PFSK-1 (cell line): Measurements from ENCODE around the gene STX7.

ENCODE experiments used
- FOXP2 ChIP-seq: optimal IDR thresholded peaks from 2 replicates; pipeline ENCODE3; 2011; ENCODE audit warnings: borderline replicate concordance, control low read depth, inconsistent platforms; ENCODE audit not compliant: insufficient read depth; ENCODE audit errors: extremely low read length, extremely low read depth
- POLR2AphosphoS5 ChIP-seq: IDR thresholded peaks from 2 replicates; pipeline ENCODE4 v1.6.1; 2012; ENCODE audit warnings: low read depth, mild to moderate bottlenecking, control low read depth, low read length, moderate library complexity
- SIN3A ChIP-seq: IDR thresholded peaks from 2 replicates; pipeline ENCODE4 v1.6.1; 2012; ENCODE audit warnings: mild to moderate bottlenecking, low read length, moderate library complexity, borderline replicate concordance; ENCODE audit not compliant: insufficient read depth
- TAF1 ChIP-seq: IDR thresholded peaks from 2 replicates; pipeline ENCODE4 v1.6.1; 2012; ENCODE audit warnings: low read length, control low read depth, borderline replicate concordance; ENCODE audit not compliant: insufficient read depth
- TF ChIP-seq, protein P1 (sequence below), 2 experiments: IDR thresholded peaks; 2 replicates each; pipeline versions ENCODE4 v1.6.1 to v1.8.0; 2011 to 2012; ENCODE audit warnings: low read depth in 2 of 2, low read length in 2 of 2, control low read depth in 1 of 2, inconsistent platforms in 1 of 2, mild to moderate bottlenecking in 1 of 2, moderate library complexity in 1 of 2; ENCODE audit not compliant: insufficient read depth in 1 of 2

The STX7 gene

GRCh38 chr6:132484680-132485018, 28.3 kb downstream of the STX7 start:
- TF ChIP-seq FOXP2: no peak
- no peak for TF ChIP-seq POLR2AphosphoS5
- no peak for TF ChIP-seq SIN3A

GRCh38 chr6:132483779-132484679, 28.9 kb downstream of the STX7 start:
- TF ChIP-seq TAF1 (no peak), SIN3A (no peak), POLR2AphosphoS5 (no peak), FOXP2 (no peak)
- TF ChIP-seq, protein P1, sequence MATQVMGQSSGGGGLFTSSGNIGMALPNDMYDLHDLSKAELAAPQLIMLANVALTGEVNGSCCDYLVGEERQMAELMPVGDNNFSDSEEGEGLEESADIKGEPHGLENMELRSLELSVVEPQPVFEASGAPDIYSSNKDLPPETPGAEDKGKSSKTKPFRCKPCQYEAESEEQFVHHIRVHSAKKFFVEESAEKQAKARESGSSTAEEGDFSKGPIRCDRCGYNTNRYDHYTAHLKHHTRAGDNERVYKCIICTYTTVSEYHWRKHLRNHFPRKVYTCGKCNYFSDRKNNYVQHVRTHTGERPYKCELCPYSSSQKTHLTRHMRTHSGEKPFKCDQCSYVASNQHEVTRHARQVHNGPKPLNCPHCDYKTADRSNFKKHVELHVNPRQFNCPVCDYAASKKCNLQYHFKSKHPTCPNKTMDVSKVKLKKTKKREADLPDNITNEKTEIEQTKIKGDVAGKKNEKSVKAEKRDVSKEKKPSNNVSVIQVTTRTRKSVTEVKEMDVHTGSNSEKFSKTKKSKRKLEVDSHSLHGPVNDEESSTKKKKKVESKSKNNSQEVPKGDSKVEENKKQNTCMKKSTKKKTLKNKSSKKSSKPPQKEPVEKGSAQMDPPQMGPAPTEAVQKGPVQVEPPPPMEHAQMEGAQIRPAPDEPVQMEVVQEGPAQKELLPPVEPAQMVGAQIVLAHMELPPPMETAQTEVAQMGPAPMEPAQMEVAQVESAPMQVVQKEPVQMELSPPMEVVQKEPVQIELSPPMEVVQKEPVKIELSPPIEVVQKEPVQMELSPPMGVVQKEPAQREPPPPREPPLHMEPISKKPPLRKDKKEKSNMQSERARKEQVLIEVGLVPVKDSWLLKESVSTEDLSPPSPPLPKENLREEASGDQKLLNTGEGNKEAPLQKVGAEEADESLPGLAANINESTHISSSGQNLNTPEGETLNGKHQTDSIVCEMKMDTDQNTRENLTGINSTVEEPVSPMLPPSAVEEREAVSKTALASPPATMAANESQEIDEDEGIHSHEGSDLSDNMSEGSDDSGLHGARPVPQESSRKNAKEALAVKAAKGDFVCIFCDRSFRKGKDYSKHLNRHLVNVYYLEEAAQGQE (IDR thresholded peaks at IDR 0.05; ENCODE audit: insufficient read depth in 1 of 2, low read depth in 2 of 2, low read length in 2 of 2): no peak

- TF ChIP-seq POLR2AphosphoS5: no peak
- no peak for TF ChIP-seq FOXP2
- no peak for TF ChIP-seq TAF1
- no peak for TF ChIP-seq SIN3A
- TF ChIP-seq, protein P1 (IDR thresholded peaks at IDR 0.05; ENCODE audit: insufficient read depth in 1 of 2, low read depth in 2 of 2, low read length in 2 of 2): no peak
Measured at GRCh38 chr6:132482581-132482980, 30.3 kb downstream of the STX7 start.

DNA sequence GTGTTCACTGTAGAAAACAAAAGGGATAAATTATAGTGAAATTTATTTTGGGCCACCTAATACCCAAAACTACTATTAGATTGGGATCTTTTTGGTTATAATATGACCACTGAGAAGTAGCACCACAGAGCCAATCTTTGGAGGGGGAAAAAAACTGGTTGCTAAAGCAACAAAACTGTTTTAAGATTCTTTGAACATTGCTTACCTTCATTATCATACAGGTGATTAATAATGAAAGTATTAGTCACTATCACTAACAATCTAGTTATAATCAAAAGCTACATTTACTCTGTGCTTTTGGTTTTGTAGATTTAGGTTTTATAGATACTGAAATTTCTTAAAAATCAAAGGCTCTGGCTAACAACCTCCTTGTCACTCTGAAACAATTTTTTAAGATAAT, 31.7 kb downstream of the STX7 start:
- no peak for TF ChIP-seq POLR2AphosphoS5
- TF ChIP-seq TAF1: no peak
- TF ChIP-seq FOXP2: no peak
- TF ChIP-seq, protein P1 (IDR thresholded peaks at IDR 0.05; ENCODE audit: insufficient read depth in 1 of 2, low read depth in 2 of 2, low read length in 2 of 2): no peak
- TF ChIP-seq SIN3A: no peak

DNA sequence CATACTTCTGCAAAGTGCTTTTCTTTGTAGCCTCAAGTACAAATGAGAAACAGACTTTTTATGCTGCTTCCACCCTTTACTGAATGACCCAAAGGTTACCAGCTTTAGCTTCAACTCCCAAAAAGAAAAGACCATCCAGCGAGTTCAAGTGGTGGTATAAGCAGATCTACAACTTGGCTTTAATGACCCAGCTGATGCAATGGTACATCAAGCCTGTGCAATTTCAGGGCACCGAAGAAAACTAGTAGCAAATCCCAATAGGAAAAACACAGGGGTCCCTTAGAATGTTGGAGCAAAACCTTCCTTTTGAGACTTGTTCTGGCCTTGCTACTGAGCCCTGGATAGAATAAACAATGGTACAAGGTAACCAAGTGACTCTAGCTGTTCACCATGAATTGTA, 33.8 kb downstream of the STX7 start:
- no peak for TF ChIP-seq FOXP2
- TF ChIP-seq SIN3A: no peak
- no peak for TF ChIP-seq TAF1

GRCh38 chr6:132478674-132479073, 34.2 kb downstream of the STX7 start:
- TF ChIP-seq SIN3A (no peak), POLR2AphosphoS5 (no peak), TAF1 (no peak), FOXP2 (no peak)
- TF ChIP-seq, protein P1 (IDR thresholded peaks at IDR 0.05; ENCODE audit: insufficient read depth in 1 of 2, low read depth in 2 of 2, low read length in 2 of 2): no peak
